Transverse colon (tissue), 4 donors: ENCODE measurements around the gene NCS1. TPM values are rescaled to one million over a fixed set of nuclear protein-coding genes. Genes with fewer than 3 reads are reported as not detected.

Experiments used
- DNase-seq: peaks from one replicate; pipeline ENCODE4 v3.0.0-alpha.2; 2019
- H3K27ac ChIP-seq, 4 donors: fragments of 200-600 bp; sonication (generic); 2 replicates each; pipeline ENCODE4 v1.5.1; 2016 to 2018; ENCODE audit warnings: inconsistent platforms in 4 of 4
- H3K27me3 ChIP-seq: fragments of 200-600 bp; sonication (generic); 2 replicates; pipeline ENCODE4 v1.5.1; 2017; ENCODE audit warnings: inconsistent platforms
- H3K36me3 ChIP-seq, 4 donors: fragments of 200-600 bp; sonication (generic); 2 replicates each; pipeline ENCODE4 v1.5.1; 2017 to 2019; ENCODE audit warnings: inconsistent platforms in 4 of 4
- H3K4me1 ChIP-seq, 4 donors: fragments of 200-600 bp; sonication (generic); 2 replicates each; pipeline ENCODE4 v1.5.1; 2017 to 2020; ENCODE audit warnings: inconsistent platforms in 4 of 4
- H3K4me3 ChIP-seq, 4 donors: fragments of 200-600 bp; sonication (generic); 1 replicate in 1 of 4; 2 replicates in 3 of 4; pipeline versions ENCODE4 v1.5.1 to v1.6.1; 2017 to 2019; ENCODE audit warnings: inconsistent platforms in 4 of 4
- H3K9me3 ChIP-seq, 2 donors: fragments of 200-600 bp; sonication (generic); 2 replicates each; pipeline ENCODE4 v1.5.1; 2017 to 2019; ENCODE audit warnings: inconsistent platforms in 2 of 2
- CTCF ChIP-seq, 5 experiments: fragments of 200-600 bp in 3 of 5; fragments of 450-650 bp in 2 of 5; sonication (generic) in 3 of 5; IDR thresholded peaks; 1 replicate in 2 of 5; 2 replicates in 3 of 5; pipeline ENCODE4 v1.5.1; 2016 to 2017; ENCODE audit warnings: antibody characterized with exemption in 5 of 5, inconsistent platforms in 3 of 5, mild to moderate bottlenecking in 2 of 5, moderate library complexity in 1 of 5
- EP300 ChIP-seq: sonication (generic); formaldehyde crosslinking; IDR thresholded peaks from one replicate; pipeline ENCODE4 v1.6.1; 2017; ENCODE audit warnings: antibody characterized with exemption, low read depth
- POLR2A ChIP-seq: fragments of 450-650 bp; IDR thresholded peaks from one replicate; pipeline ENCODE4 v1.6.1; 2016; ENCODE audit warnings: antibody characterized with exemption, mild to moderate bottlenecking, moderate library complexity
- POLR2AphosphoS5 ChIP-seq, 3 donors: sonication (generic); formaldehyde crosslinking; IDR thresholded peaks; one replicate each; pipeline ENCODE4 v1.6.1; 2016; ENCODE audit warnings: antibody characterized with exemption in 3 of 3
- WGBS, 2 donors: methylation state at CpG; one replicate each; pipeline ENCODE4 v1.1.5; 2018; ENCODE audit warnings: low coverage in 1 of 2; 5-methylcytosine and 5-hydroxymethylcytosine counted together
- in situ Hi-C, 4 donors: fragments of 200-750 bp; cut with MboI; loops; one replicate each; pipeline versions ENCODE4 v1.15.0 to v1.15.1; 2017; ENCODE audit warnings: low sequenced_read_pairs in 3 of 4, low pct_ligation_motif_present in 1 of 4, low pct_unique_long_range_greater_than_20kb in 1 of 4
- intact Hi-C: fragments of 100-400 bp; cut with DNase I; formaldehyde crosslinking; loops from one replicate; pipeline ENCODE4 v1.15.1; 2023; ENCODE audit warnings: low total_unique reads
- total RNA-seq, 4 donors: library from RNA; depleted of rRNA; stranded (reverse); fragments of >200 nt; gene quantifications; one replicate each; pipeline ENCODE4 v1.1.0, GENCODE V29; 2016

NCS1 gene
- total RNA-seq, 4 donors from 2014 or later, result 11.9 to 66.5 (median 25.9) TPM

- Histone ChIP-seq H3K4me3 (no peak overlapping the region), H3K27me3 (no peaks in the 10 kb centered on the region), H3K36me3 (no peaks in the 10 kb centered on the region), H3K9me3 (no peaks in the 10 kb centered on the region), H3K4me1 (peaks cover 0 to 8% (median 4%) of the 10 kb centered on the region in 4 donors), H3K27ac (peak overlapping the region in 3 of 4 donors; percentile 69 to 84 (median 72))
- intact Hi-C loops (no loop called here), in situ Hi-C loops (no loop called here)
- TF ChIP-seq EP300 (no peak), POLR2A (no peak), CTCF (IDR thresholded peaks at IDR 0.05) (no peak), POLR2AphosphoS5 (IDR thresholded peaks at IDR 0.05) (no peak)
- DNase-seq, result no peak
- 97% methylated on average over 15 of the region's 15 CpGs; no CpG with 5 or more reads in 1 of the 2 donors for WGBS, 2 donors
Observed at GRCh38 chr9:130137081-130137640, 35.0 kb upstream of the NCS1 start.

GRCh38 chr9:130137641-130138081 is 34.5 kb upstream of the NCS1 start:
- in situ Hi-C loops (no loop called here), intact Hi-C loops (no loop called here)
- peaks cover 0 to 8% (median 4%) of the 10 kb centered on the region in 4 donors for H3K4me1 ChIP-seq
- no peak for DNase-seq
- H3K27me3 ChIP-seq, result no peaks in the 10 kb centered on the region
- TF ChIP-seq CTCF (IDR thresholded peaks at IDR 0.05) (no peak), POLR2A (no peak), EP300 (no peak), POLR2AphosphoS5 (IDR thresholded peaks at IDR 0.05) (no peak)
- H3K36me3 ChIP-seq, result no peaks in the 10 kb centered on the region
- no peak overlapping the region for H3K4me3 ChIP-seq
- H3K9me3 ChIP-seq, result no peaks in the 10 kb centered on the region
- peak overlapping the region in 3 of 4 donors; percentile 69 to 84 (median 72) for H3K27ac ChIP-seq
- WGBS, 2 donors, result 90 to 91% methylated on average over 6 to 11 of the region's 11 CpGs

- Histone ChIP-seq H3K27me3 (no peaks in the 10 kb centered on the region), H3K9me3 (no peaks in the 10 kb centered on the region), H3K4me1 (peaks cover 0 to 8% (median 4%) of the 10 kb centered on the region in 4 donors), H3K36me3 (no peaks in the 10 kb centered on the region), H3K4me3 (no peak overlapping the region), H3K27ac (peak overlapping the region; percentile 14 to 84 (median 70))
- in situ Hi-C loops, result no loop called here
- no peak for TF ChIP-seq EP300
- TF ChIP-seq POLR2A, result no peak
- TF ChIP-seq POLR2AphosphoS5 (IDR thresholded peaks at IDR 0.05), result peak in 1 of 3 donors; percentile 16
- WGBS, 2 donors, result 46 to 60% methylated on average over 2 to 10 of the region's 10 CpGs
- intact Hi-C loops, result no loop called here
- no peak for DNase-seq
Observed at GRCh38 chr9:130138171-130138653, 34.0 kb upstream of the NCS1 start.

- peak overlapping the region; percentile 39 to 84 (median 70) for H3K27ac ChIP-seq
Observed at GRCh38 chr9:130138791-130139190, 33.4 kb upstream of the NCS1 start.

More at GRCh38 chr9:130138791-130139190, 33.4 kb upstream of the NCS1 start:
- intact Hi-C loops (no loop called here), in situ Hi-C loops (no loop called here)
- Histone ChIP-seq H3K36me3 (no peaks in the 10 kb centered on the region), H3K4me3 (no peak overlapping the region), H3K9me3 (no peaks in the 10 kb centered on the region), H3K27me3 (peaks cover 4% of the 10 kb centered on the region), H3K4me1 (peaks cover 0 to 11% (median 5%) of the 10 kb centered on the region in 4 donors)
- peak; percentile 45 for DNase-seq
- no peak for TF ChIP-seq POLR2A
- TF ChIP-seq EP300, result no peak
- peak in 1 of 5 experiments; percentile 13 for TF ChIP-seq CTCF (IDR thresholded peaks at IDR 0.05)
- TF ChIP-seq POLR2AphosphoS5 (IDR thresholded peaks at IDR 0.05), result peak; percentile 30 to 47 (median 41)
- 71 to 90% methylated on average over 2 to 6 of the region's 6 CpGs for WGBS, 2 donors
